ENCODE data around the gene PLXDC1. TPM values are rescaled to one million over a fixed set of nuclear protein-coding genes. Genes with fewer than 3 reads are reported as not detected.
"Not testable (repeated sequence)": the region's sequence is repeated elsewhere in the genome, so short reads cannot be mapped to it uniquely, and the experiment has no call there.

The PLXDC1 gene
- total RNA-seq, 1 donor from 2014 or later: 0.98 TPM

- intact Hi-C loops (cut with micrococcal nuclease): no loop called here
Measured at GRCh38 chr17:39130205-39130604, 21.2 kb downstream of the PLXDC1 start.

- intact Hi-C loops (cut with micrococcal nuclease): not testable (repeated sequence)
Measured at GRCh38 chr17:39129544-39129943, 21.9 kb downstream of the PLXDC1 start.

- intact Hi-C loops (cut with micrococcal nuclease): no loop called here
Measured at GRCh38 chr17:39126436-39126835, 25.0 kb downstream of the PLXDC1 start.

- intact Hi-C loops (cut with micrococcal nuclease): no loop called here
Measured at GRCh38 chr17:39125143-39125875, 26.1 kb downstream of the PLXDC1 start.

- intact Hi-C loops (cut with micrococcal nuclease): no loop called here
Measured at GRCh38 chr17:39123627-39124026, 27.8 kb downstream of the PLXDC1 start.

- intact Hi-C loops (cut with micrococcal nuclease): no loop called here
Measured at GRCh38 chr17:39122991-39123390, 28.4 kb downstream of the PLXDC1 start.

- intact Hi-C loops (cut with micrococcal nuclease): not testable (repeated sequence)
Measured at GRCh38 chr17:39121919-39122318, 29.5 kb downstream of the PLXDC1 start.

GRCh38 chr17:39118674-39119419, 32.6 kb downstream of the PLXDC1 start:
- intact Hi-C loops (cut with micrococcal nuclease): no loop called here

GRCh38 chr17:39116224-39116623, 35.2 kb downstream of the PLXDC1 start:
- intact Hi-C loops (cut with micrococcal nuclease): no loop called here

GRCh38 chr17:39115135-39115534, 36.3 kb downstream of the PLXDC1 start:
- intact Hi-C loops (cut with micrococcal nuclease): no loop called here

- intact Hi-C loops (cut with micrococcal nuclease): no loop called here
Measured at GRCh38 chr17:39114723-39115122, 36.7 kb downstream of the PLXDC1 start.

- intact Hi-C loops (cut with micrococcal nuclease): no loop called here
Measured at GRCh38 chr17:39113871-39114270, 37.6 kb downstream of the PLXDC1 start.

GRCh38 chr17:39110435-39111136, 40.9 kb downstream of the PLXDC1 start:
- intact Hi-C loops (cut with micrococcal nuclease): no loop called here

GRCh38 chr17:39108461-39109375, 42.7 kb downstream of the PLXDC1 start:
- intact Hi-C loops (cut with micrococcal nuclease): no loop called here

- intact Hi-C loops (cut with micrococcal nuclease): no loop called here
Measured at GRCh38 chr17:39107973-39108372, 43.5 kb downstream of the PLXDC1 start.

GRCh38 chr17:39107155-39107554, 44.3 kb downstream of the PLXDC1 start:
- intact Hi-C loops (cut with micrococcal nuclease): no loop called here

GRCh38 chr17:39105705-39106104, 45.7 kb downstream of the PLXDC1 start:
- intact Hi-C loops (cut with micrococcal nuclease): no loop called here

GRCh38 chr17:39104657-39105056, 46.8 kb downstream of the PLXDC1 start:
- intact Hi-C loops (cut with micrococcal nuclease): no loop called here

GRCh38 chr17:39104046-39104445, 47.4 kb downstream of the PLXDC1 start:
- intact Hi-C loops (cut with micrococcal nuclease): no loop called here

GRCh38 chr17:39101091-39101490, 50.3 kb downstream of the PLXDC1 start:
- intact Hi-C loops (cut with micrococcal nuclease): no loop called here

GRCh38 chr17:39100530-39100929, 50.9 kb downstream of the PLXDC1 start:
- intact Hi-C loops (cut with micrococcal nuclease): no loop called here
